GM12878 (cell line): Measurements from ENCODE around the gene ADAP1. TPM values are rescaled to one million over a fixed set of nuclear protein-coding genes. Genes with fewer than 3 reads are reported as not detected.

Experiments
- BHLHE40 ChIP-seq, 2 experiments: fragments of 450-650 bp in 1 of 2; IDR thresholded peaks; 2 replicates each; pipeline ENCODE4 v1.6.1; 2011 to 2017; ENCODE audit warnings: low read depth in 2 of 2, borderline replicate concordance in 1 of 2, improper control_type of control experiment in 1 of 2, low read length in 1 of 2, mild to moderate bottlenecking in 1 of 2
- CBX5 ChIP-seq: sonication (generic); IDR thresholded peaks from 2 replicates; pipeline ENCODE4 v1.6.1; 2016; ENCODE audit warnings: low read depth, moderate library complexity, mild to moderate bottlenecking, inconsistent platforms
- CHD4 ChIP-seq: fragments of 200-600 bp; sonication (generic); IDR thresholded peaks from 2 replicates; pipeline ENCODE4 v1.6.1; 2016; ENCODE audit warnings: mild to moderate bottlenecking
- JUND ChIP-seq: IDR thresholded peaks from 2 replicates; pipeline ENCODE4 v1.6.1; 2012; ENCODE audit warnings: low read depth, mild to moderate bottlenecking, low read length, improper control_type of control experiment, moderate library complexity
- MYC ChIP-seq: IDR thresholded peaks from 2 replicates; pipeline ENCODE4 v1.6.1; 2011; ENCODE audit warnings: mild to moderate bottlenecking, low read length, moderate library complexity, inconsistent platforms; ENCODE audit not compliant: insufficient read depth, insufficient replicate concordance, insufficient read length, severe bottlenecking
- NRF1 ChIP-seq: conservative IDR thresholded peaks from 2 replicates; pipeline ENCODE4 v1.6.1; 2011; ENCODE audit warnings: mild to moderate bottlenecking, low read depth, low read length, improper control_type of control experiment
- RB1 ChIP-seq: fragments of 450-650 bp; formaldehyde crosslinking; IDR thresholded peaks from 2 replicates; pipeline ENCODE4 v1.6.1; 2017; ENCODE audit warnings: mild to moderate bottlenecking, borderline replicate concordance
- SMAD1 ChIP-seq: fragments of 450-650 bp; IDR thresholded peaks from 2 replicates; pipeline ENCODE4 v1.6.1; 2018; ENCODE audit warnings: mild to moderate bottlenecking, low read depth; ENCODE audit not compliant: partially characterized antibody
- ZNF384 ChIP-seq: IDR thresholded peaks from 2 replicates; pipeline ENCODE4 v1.6.1; 2012; ENCODE audit warnings: low read depth, mild to moderate bottlenecking, low read length, improper control_type of control experiment, borderline replicate concordance
- polyA plus RNA-seq, 11 experiments: library from polyadenylated mRNA; depleted of rRNA in 4 of 11; unstranded in 6 of 11; stranded (reverse) in 5 of 11; fragments of >200 nt; fragmentation: Nextera tagmentation in 4 of 11; fragmentation: Illumina TruSeq in 1 of 11; extraction: Ambion mirVana in 4 of 11; extraction: Trizol in 1 of 11; gene quantifications; 1 replicate in 1 of 11; 2 replicates in 10 of 11; pipeline versions ENCODE4 v1.2.1 to v1.2.3, GENCODE V29; 2011 to 2016; ENCODE audit warnings: inconsistent platforms in 2 of 11, missing spikeins in 2 of 11, low read depth in 1 of 11
- total RNA-seq, 4 experiments: library from RNA; depleted of rRNA in 3 of 4; stranded (reverse); fragments of >200 nt in 3 of 4; fragmentation: Illumina TruSeq in 1 of 4; extraction: Trizol in 1 of 4; gene quantifications; 2 replicates each; pipeline versions ENCODE4 v1.2.1 to v1.2.3, GENCODE V29; 2013 to 2021
- TF ChIP-seq, protein P1 (sequence below): IDR thresholded peaks from 2 replicates; pipeline ENCODE4 v1.6.1; 2012; ENCODE audit warnings: mild to moderate bottlenecking, low read depth, low read length
- TF ChIP-seq, protein P2 (sequence below), 3 experiments: IDR thresholded peaks in 2 of 3; conservative IDR thresholded peaks in 1 of 3; 2 replicates each; pipeline ENCODE4 v1.5.1; 2011; ENCODE audit warnings: low read depth in 3 of 3, low read length in 3 of 3, mild to moderate bottlenecking in 3 of 3, control low read depth in 2 of 3, moderate library complexity in 2 of 3, inconsistent platforms in 1 of 3, mixed read lengths in 1 of 3; ENCODE audit not compliant: control insufficient read depth in 2 of 3, insufficient read depth in 1 of 3; ENCODE audit errors: extremely low read depth in 1 of 3
- TF ChIP-seq, protein P3 (sequence below): IDR thresholded peaks from 2 replicates; pipeline ENCODE4 v1.6.1; 2012; ENCODE audit warnings: low read depth, low read length, improper control_type of control experiment
- TF ChIP-seq, protein P4 (sequence below): fragments of 450-650 bp; IDR thresholded peaks from 2 replicates; pipeline ENCODE4 v1.6.1; 2017; ENCODE audit warnings: mild to moderate bottlenecking, moderate library complexity
- TF ChIP-seq, protein P5 (sequence below): fragments of 150-350 bp; IDR thresholded peaks from 2 replicates; pipeline ENCODE4 v1.6.1; 2014; ENCODE audit warnings: mild to moderate bottlenecking, low read depth, low read length
- TF ChIP-seq, protein P6 (sequence below): IDR thresholded peaks from 2 replicates; pipeline ENCODE4 v1.6.1; 2011; ENCODE audit warnings: low read depth, low read length, improper control_type of control experiment, borderline replicate concordance

ADAP1 gene
- total and polyA plus RNA-seq, 10 of the 15 experiments (the other 5 are each of a cell fraction or from before 2014, with no cell fraction given): 0.22 to 44.2 (median 22.0) TPM; not detected in 1

DNA sequence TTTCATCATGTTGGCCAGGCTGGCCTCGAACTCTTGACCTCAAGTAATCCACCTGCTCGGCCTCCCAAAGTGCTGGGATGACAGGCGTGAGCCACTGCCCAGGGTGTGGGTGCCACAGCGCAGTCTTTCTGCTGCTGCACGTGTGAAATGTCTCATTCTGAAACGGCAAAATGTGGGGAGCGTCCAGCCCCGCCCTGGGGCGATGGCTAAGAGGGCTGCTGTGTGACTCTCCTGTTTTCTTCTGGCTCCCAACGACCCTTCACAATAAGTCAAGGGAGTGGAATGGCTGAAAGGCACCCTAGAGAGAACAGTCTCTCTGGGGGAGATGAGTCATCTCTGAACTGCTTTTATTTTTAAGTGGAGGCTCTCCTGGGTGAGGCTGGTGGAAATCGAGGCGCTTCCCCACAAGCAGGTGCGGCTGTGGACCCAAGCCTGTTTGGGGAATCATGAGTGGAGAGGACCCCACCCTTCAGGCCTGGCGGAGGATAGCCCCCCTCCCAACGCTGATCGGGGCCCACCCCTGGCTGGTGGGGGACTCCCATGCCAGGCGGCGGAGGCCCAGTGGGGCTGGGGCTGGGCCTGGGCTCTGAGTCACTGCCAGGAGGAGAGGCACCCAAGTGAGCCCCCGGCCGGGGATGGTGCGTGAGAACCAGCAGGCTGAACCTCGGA, 18.0 kb downstream of the ADAP1 start (continued):
- TF ChIP-seq, protein P1, sequence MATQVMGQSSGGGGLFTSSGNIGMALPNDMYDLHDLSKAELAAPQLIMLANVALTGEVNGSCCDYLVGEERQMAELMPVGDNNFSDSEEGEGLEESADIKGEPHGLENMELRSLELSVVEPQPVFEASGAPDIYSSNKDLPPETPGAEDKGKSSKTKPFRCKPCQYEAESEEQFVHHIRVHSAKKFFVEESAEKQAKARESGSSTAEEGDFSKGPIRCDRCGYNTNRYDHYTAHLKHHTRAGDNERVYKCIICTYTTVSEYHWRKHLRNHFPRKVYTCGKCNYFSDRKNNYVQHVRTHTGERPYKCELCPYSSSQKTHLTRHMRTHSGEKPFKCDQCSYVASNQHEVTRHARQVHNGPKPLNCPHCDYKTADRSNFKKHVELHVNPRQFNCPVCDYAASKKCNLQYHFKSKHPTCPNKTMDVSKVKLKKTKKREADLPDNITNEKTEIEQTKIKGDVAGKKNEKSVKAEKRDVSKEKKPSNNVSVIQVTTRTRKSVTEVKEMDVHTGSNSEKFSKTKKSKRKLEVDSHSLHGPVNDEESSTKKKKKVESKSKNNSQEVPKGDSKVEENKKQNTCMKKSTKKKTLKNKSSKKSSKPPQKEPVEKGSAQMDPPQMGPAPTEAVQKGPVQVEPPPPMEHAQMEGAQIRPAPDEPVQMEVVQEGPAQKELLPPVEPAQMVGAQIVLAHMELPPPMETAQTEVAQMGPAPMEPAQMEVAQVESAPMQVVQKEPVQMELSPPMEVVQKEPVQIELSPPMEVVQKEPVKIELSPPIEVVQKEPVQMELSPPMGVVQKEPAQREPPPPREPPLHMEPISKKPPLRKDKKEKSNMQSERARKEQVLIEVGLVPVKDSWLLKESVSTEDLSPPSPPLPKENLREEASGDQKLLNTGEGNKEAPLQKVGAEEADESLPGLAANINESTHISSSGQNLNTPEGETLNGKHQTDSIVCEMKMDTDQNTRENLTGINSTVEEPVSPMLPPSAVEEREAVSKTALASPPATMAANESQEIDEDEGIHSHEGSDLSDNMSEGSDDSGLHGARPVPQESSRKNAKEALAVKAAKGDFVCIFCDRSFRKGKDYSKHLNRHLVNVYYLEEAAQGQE: no peak
- TF ChIP-seq ZNF384: no peak
- TF ChIP-seq SMAD1: no peak
- TF ChIP-seq MYC: no peak
- TF ChIP-seq, protein P2, sequence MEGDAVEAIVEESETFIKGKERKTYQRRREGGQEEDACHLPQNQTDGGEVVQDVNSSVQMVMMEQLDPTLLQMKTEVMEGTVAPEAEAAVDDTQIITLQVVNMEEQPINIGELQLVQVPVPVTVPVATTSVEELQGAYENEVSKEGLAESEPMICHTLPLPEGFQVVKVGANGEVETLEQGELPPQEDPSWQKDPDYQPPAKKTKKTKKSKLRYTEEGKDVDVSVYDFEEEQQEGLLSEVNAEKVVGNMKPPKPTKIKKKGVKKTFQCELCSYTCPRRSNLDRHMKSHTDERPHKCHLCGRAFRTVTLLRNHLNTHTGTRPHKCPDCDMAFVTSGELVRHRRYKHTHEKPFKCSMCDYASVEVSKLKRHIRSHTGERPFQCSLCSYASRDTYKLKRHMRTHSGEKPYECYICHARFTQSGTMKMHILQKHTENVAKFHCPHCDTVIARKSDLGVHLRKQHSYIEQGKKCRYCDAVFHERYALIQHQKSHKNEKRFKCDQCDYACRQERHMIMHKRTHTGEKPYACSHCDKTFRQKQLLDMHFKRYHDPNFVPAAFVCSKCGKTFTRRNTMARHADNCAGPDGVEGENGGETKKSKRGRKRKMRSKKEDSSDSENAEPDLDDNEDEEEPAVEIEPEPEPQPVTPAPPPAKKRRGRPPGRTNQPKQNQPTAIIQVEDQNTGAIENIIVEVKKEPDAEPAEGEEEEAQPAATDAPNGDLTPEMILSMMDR (IDR thresholded peaks at IDR 0.05 in 2 of 3, conservative IDR thresholded peaks at IDR 0.05 in 1 of 3; ENCODE audit: control insufficient read depth in 2 of 3, extremely low read depth in 1 of 3, insufficient read depth in 1 of 3, low read depth in 3 of 3, low read length in 3 of 3): no peak
- TF ChIP-seq CBX5: peak; percentile 54; the same call in 1 of the 2 replicates
- TF ChIP-seq, protein P3, sequence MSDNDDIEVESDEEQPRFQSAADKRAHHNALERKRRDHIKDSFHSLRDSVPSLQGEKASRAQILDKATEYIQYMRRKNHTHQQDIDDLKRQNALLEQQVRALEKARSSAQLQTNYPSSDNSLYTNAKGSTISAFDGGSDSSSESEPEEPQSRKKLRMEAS: no peak
- peak; percentile 76; the same call in 1 of the 2 replicates for TF ChIP-seq RB1
- TF ChIP-seq BHLHE40 (IDR thresholded peaks at IDR 0.05; ENCODE audit: borderline replicate concordance in 1 of 2, low read depth in 2 of 2, low read length in 1 of 2): peak; percentile 98 to 99
- TF ChIP-seq, protein P4, sequence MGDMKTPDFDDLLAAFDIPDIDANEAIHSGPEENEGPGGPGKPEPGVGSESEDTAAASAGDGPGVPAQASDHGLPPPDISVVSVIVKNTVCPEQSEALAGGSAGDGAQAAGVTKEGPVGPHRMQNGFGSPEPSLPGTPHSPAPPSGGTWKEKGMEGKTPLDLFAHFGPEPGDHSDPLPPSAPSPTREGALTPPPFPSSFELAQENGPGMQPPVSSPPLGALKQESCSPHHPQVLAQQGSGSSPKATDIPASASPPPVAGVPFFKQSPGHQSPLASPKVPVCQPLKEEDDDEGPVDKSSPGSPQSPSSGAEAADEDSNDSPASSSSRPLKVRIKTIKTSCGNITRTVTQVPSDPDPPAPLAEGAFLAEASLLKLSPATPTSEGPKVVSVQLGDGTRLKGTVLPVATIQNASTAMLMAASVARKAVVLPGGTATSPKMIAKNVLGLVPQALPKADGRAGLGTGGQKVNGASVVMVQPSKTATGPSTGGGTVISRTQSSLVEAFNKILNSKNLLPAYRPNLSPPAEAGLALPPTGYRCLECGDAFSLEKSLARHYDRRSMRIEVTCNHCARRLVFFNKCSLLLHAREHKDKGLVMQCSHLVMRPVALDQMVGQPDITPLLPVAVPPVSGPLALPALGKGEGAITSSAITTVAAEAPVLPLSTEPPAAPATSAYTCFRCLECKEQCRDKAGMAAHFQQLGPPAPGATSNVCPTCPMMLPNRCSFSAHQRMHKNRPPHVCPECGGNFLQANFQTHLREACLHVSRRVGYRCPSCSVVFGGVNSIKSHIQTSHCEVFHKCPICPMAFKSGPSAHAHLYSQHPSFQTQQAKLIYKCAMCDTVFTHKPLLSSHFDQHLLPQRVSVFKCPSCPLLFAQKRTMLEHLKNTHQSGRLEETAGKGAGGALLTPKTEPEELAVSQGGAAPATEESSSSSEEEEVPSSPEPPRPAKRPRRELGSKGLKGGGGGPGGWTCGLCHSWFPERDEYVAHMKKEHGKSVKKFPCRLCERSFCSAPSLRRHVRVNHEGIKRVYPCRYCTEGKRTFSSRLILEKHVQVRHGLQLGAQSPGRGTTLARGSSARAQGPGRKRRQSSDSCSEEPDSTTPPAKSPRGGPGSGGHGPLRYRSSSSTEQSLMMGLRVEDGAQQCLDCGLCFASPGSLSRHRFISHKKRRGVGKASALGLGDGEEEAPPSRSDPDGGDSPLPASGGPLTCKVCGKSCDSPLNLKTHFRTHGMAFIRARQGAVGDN: peak; percentile 94
- TF ChIP-seq, protein P5, sequence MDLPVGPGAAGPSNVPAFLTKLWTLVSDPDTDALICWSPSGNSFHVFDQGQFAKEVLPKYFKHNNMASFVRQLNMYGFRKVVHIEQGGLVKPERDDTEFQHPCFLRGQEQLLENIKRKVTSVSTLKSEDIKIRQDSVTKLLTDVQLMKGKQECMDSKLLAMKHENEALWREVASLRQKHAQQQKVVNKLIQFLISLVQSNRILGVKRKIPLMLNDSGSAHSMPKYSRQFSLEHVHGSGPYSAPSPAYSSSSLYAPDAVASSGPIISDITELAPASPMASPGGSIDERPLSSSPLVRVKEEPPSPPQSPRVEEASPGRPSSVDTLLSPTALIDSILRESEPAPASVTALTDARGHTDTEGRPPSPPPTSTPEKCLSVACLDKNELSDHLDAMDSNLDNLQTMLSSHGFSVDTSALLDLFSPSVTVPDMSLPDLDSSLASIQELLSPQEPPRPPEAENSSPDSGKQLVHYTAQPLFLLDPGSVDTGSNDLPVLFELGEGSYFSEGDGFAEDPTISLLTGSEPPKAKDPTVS: no peak
- peak; percentile 92; the same call in 1 of the 2 replicates for TF ChIP-seq JUND
- TF ChIP-seq, protein P6, sequence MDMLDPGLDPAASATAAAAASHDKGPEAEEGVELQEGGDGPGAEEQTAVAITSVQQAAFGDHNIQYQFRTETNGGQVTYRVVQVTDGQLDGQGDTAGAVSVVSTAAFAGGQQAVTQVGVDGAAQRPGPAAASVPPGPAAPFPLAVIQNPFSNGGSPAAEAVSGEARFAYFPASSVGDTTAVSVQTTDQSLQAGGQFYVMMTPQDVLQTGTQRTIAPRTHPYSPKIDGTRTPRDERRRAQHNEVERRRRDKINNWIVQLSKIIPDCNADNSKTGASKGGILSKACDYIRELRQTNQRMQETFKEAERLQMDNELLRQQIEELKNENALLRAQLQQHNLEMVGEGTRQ: no peak
- TF ChIP-seq CHD4: no peak
- no peak for TF ChIP-seq NRF1
